Measurements from ENCODE around the gene TMEM238.

Gene TMEM238

GRCh38 chr19:55376241-55376933, 7.7 kb downstream of the TMEM238 start, which contains the start of gene TMEM190:
TMEM190 (plus strand) TSS chr19:55376826; CDS start chr19:55376854, 28 bp downstream.
- no peak for DNase-seq

- no peak for DNase-seq
Observed at GRCh38 chr19:55373993-55374757, 9.9 kb downstream of the TMEM238 start.

- no peak for DNase-seq
Observed at GRCh38 chr19:55373306-55373992, 10.6 kb downstream of the TMEM238 start.

- DNase-seq = no peak
Observed at GRCh38 chr19:55372316-55373081, 11.6 kb downstream of the TMEM238 start.

GRCh38 chr19:55370305-55370988, 13.6 kb downstream of the TMEM238 start, which contains the start of gene IL11:
IL11 (minus strand) TSS chr19:55370463; CDS start chr19:55370310, 153 bp downstream.
- no peak for DNase-seq

DNA sequence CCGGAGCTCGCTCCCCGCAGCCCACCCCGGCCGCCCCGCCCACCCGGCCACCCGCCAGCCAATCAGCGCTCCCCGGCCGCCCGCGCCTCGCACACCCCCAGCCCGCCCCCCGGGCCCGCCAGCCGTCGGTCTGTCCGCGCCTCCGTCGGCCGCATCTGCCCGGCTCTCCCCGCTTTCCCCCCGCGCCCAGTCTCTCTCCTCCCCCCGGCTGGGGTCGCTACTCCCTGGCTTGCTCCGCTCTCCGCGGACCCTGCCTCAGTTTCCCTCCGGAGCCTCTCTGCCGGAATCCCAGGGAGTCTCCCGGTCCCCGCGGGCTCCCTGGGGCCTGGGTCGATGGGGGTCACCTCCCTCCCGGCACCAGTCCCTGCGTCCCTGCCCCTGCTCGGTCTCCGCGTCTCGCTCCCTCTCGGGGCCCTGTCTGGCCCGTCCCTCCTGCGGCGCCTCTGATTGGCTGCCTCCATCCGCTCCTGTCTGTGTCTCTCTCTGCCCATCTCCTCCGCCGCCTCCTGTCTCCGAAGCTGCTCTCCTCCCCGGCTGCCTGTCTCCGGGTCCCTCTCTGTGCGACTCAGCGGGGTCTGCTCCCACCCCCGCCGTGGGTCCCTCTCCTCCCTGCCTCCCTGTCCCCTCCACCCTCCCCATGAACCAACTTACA, 14.3 kb downstream of the TMEM238 start:
- no peak for DNase-seq

DNA sequence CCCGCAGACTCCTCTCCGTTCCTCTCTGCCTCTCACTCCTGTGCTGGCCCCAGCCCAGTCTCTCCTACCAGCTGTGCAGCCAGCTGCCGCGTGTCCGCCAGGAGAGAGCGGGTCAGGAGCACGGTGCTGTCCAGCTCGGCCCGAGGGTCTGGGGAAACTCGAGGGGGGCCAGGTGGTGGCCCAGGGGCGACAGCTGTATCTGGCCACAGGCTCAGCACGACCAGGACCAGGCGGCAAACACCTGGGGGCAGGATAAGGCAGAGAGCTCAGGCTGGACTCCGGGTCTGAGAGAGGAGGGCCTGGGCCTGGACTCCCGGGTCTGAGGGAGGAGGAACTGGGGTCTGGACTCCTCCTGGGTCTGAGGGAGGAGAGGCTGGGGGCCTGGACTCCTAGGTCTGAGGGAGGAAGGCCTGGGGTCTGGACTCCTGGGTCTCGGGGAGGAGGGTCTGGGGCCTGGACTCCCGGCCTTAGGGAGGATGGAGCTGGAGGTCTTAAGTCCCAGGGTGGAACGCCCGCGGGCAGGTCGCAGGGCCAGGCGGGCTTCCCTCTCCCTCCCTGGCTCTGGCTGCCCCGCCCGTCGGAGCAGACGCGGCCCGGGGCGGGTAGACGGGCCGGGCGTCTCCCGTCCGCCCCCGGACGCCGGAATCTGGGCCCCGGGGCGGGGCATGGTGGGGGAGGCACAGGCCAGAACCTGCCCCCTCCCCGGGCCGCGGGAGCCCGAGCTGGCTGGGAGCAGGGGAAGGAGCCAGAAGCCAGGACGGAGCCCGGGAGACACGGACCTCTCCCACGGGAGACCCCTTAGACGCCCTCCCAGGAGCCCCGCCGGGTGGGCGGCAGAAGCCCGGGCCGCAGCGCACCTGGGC, 15.2 kb downstream of the TMEM238 start:
- peak in 1 of 2 experiments; percentile 24 for DNase-seq

DNA sequence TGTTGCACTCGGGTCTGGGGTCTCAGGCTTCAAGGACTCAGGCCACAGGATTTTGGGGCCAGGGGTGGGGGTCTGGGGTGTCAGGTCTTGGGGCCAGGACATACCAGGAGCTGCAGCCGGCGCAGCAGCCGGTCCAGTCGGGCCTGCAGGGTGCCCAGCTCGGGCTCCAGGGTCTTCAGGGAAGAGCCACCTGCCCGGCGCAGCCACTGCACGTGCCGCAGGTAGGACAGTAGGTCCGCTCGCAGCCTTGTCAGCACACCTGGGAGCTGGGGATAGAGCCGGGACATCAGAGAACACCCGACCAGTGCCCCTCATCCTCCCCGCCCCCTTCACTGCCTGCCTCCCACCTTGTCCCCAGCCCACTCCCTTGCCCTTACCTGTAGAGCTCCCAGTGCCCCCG, 16.0 kb downstream of the TMEM238 start:
- no peak for DNase-seq

GRCh38 chr19:55366790-55367189, 17.3 kb downstream of the TMEM238 start:
- no peak for DNase-seq

DNA sequence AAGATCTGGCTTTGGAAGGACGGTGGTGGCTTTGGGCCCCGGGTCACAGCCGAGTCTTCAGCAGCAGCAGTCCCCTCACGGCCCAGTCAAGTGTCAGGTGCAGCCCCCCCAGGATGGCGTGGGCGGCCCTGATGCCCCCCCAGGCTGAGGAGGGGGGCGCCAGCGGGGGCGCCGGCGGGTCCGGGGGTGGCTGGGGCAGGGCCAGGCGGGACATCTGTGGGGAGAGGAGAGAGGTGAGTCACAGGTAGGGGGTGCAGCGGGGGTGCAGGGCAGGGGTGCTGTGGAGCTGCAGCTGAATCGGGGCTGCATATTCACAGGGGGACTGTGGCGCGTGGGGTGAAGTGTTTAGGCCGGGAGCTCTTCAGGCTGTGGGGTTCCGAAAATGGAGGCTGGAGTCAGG, 18.1 kb downstream of the TMEM238 start:
- no peak for DNase-seq

DNA sequence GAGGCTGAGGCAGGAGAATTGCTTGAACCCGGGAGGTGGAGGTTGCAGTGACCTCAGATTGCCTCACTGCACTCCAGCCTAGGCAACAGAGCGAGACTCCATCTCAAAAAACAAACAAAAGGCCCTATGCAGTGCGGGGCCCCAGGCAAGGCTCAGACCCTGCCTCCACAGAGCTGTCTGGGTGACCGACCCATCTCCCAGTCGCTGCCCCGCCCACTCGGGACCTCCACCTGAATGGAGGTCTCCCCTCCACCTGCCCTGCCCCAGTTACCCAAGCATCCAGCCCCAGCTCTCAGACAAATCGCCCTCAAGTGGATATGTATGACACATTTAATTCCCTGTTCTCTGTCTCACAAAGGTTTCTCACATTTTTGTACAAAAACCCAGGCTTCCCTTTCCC, 18.8 kb downstream of the TMEM238 start:
- no peak for DNase-seq

DNA sequence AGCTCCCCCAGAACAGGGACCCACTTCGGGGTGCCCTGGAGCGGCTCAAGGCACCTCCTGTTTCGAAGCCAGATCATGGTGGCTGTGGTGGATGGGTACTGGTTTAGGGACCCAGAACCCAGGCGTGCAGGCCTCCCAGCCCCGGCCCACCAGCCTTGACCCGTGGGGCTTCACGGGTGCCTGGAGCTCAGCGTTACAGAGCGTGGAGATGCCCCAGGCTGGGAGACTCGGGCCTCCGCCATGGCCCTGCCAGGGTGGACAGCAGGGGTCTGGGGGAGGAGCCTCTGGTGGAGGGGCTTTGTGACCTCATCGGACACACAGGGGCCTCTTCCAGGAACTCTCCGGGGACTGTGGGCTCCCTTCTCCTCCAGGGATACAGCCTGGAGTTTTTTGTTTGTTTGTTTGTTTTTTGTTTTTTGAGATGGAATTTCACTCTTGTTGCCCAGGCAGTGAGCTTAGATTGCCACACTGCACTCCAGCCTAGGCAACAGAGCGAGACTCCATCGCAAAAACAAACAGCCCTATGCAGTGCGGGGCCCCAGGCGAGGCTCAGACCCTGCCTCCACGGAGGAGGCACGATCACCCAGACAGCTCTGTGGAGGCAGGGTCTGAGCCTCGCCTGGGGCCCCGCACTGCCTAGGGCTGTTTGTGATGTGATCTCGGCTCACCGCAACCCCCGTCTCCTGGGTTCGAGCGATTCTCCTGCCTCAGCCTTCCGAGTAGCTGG, 20.9 kb downstream of the TMEM238 start, which contains the start of gene GARIN5B:
TSS of gene GARIN5B (minus strand) at position 271 of the 727 bp plus-strand sequence. CDS start at position 77, 194 bp downstream.
- no peak for DNase-seq

GRCh38 chr19:55362174-55362989, 21.7 kb downstream of the TMEM238 start:
- DNase-seq = no peak

GRCh38 chr19:55360902-55361301, 23.2 kb downstream of the TMEM238 start:
- DNase-seq = no peak

GRCh38 chr19:55358943-55359908, 24.9 kb downstream of the TMEM238 start:
- no peak for DNase-seq

- DNase-seq = no peak
Observed at GRCh38 chr19:55358493-55358892, 25.6 kb downstream of the TMEM238 start.

DNA sequence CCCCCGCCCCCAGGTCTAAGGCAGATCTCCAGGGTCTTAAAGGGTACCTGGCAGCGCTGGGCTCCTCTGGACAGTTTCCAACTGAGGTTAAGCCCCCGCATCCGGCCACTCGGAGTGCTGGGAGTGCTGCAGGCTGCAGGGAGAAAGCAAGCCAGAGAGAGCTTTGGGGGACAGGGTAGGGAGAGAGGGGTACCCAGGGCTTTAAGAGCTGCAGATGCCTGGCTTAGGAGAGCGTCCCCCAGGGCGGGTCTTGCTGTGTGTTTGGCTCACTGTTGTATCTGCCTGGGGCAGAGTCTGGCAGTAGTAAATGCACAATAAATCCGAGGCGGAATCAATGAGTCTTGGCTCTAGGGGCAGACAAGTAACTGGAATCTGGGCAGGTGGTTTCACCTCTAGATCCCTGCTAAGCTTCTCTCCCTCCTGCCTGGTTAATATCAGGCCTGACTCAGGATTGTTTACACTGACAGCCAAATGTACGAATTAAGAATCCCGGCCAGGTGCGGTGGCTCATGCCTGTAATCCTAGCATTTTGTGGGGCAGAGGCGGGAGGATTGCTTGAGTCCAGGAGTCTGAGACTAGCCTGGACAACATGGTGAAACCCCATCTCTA, 28.8 kb downstream of the TMEM238 start:
- DNase-seq = no peak

Measured in stimulated activated CD4-positive, alpha-beta T cell treated with anti-CD3 and anti-CD28 coated beads, Interleukin-4, amount 100 ng/mL, for 4 hours (primary cell).